Left hindlimb (tissue), 1 donor: ENCODE results near the gene ANKRD65.
"Not testable (repeated sequence)": the region's sequence is repeated elsewhere in the genome, so short reads cannot be mapped to it uniquely, and the experiment has no call there.

Experiments
- DNase-seq: peaks from one replicate; pipeline ENCODE4 v3.0.0-alpha.2; 2018

The ANKRD65 gene

GRCh38 chr1:1421147-1421906 lies at the start of gene ANKRD65:
TSS of gene ANKRD65 (minus strand) at chr1:1421276. CDS start at chr1:1421005, 271 bp downstream.
- DNase-seq = no peak

GRCh38 chr1:1468196-1468985 lies 47.3 kb upstream of the ANKRD65 start:
- peak; percentile 14 for DNase-seq

DNA sequence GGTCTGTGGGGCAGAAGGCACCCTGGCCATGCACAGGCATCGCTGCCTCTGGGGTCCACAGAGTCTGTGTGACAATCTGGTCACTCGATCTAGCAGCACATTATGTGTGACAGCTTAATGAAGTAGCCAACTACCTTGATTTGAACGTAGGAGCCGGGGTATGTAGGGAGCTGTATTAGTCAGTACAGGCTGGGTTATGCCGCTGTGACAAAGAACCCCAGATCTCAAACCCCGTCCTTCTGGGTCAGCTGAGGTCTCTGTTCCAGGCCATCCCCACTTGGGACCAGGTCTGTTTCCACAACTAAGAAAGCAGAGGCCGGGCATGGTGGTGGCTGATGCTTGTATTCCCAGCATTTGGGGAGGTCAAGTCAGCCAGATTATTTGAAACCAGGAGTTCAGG lies 42.2 kb upstream of the ANKRD65 start:
- DNase-seq = no peak

GRCh38 chr1:1462318-1462966 lies 41.4 kb upstream of the ANKRD65 start:
- DNase-seq = no peak

DNA sequence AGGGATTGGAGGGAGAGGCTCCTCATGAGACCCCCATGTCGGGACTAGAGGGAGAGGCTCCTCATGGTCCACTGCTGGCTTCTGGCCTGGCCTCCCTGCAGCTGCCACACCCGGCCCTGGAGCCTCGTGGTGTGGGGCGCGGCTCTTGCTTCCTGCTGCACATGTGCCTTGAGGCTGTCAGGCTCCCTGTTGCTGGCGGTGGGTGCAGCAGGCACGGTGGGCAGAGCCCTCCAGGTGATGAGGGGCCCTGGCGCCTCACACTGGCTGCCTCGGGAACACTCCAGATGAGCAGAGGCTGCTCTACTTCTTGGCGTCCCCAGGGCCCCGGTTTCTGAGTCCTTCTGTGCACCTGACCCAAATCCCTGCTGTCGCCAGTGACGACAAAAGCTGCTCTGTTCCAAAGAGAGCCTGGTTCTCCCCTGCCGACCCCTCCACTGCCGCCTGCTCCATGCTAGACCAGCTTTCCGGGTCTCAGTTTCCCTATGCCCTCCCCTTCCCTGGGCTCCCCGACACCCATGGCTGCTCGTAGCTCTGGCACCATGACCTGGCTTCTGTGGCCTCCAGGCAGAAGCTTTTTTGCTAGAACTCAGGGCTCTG lies 40.7 kb upstream of the ANKRD65 start:
- no peak for DNase-seq

DNA sequence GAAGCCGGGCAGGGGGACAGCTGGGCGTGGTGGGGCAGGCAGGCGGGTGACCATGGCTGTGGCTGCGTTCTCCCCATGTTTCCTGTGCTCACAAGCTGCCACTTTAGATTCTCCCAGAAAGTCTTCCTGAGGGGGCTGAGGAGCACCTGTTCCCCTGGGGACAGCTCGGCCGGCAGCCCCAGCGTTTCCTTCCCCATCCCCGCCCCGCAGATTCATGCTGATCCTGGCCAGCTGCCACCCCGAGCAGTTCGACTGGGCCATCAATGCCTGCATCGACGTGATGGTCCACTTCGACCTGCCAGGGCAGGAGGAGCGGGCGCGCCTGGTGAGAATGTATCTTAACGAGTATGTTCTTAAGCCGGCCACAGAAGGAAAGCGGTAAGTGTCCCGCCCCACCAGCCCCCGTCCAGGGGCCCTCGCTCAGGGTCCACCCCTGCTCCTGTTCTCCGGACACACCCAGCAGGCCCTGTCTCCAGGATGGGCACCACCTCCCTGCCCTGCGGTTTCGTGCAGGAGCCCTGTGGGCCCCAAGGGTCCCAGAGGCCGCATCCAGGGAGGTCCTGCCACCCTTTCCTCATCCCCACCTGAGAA lies 39.6 kb upstream of the ANKRD65 start:
- DNase-seq = no peak

DNA sequence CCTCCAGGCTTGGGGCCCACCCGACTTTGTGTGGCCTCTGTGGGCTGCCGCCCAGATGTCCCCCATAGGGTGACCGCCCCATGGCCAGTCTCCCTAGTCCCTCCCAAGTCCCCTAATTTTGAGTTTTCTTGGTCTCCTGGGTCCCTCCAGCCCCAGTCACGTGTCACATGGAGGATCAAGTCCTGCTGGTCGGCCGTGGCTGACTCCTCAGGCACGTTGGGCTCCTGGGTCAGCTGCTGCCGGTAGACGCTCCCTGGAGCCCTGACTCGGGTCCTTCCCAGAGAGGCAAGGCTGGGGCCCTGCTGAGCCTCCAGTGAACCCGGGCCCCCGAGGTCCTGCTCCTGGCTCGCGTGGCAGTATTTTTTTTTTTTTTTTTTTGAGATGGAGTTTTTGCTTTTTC lies 38.6 kb upstream of the ANKRD65 start:
- not testable (repeated sequence) for DNase-seq

DNA sequence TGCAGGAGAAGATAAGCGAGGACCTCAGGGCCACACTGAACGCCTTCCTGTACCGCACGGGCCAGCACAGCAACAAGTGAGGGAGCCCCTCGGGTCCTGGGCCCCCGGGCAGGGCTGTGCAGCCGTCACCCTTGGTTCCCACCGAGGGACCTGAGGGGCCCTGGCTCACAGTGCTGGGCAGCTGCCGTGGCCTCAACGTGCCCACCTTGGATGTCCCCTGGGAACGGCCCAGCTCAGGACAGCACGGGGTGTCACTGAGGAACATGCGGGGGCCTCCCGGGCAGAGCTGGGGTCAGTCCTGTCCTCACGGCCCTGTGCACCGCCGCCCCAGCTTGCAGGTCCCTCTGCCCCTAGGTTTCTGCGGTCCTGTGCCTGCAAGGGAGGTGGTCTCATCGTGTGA lies 38.1 kb upstream of the ANKRD65 start:
- not testable (repeated sequence) for DNase-seq

DNA sequence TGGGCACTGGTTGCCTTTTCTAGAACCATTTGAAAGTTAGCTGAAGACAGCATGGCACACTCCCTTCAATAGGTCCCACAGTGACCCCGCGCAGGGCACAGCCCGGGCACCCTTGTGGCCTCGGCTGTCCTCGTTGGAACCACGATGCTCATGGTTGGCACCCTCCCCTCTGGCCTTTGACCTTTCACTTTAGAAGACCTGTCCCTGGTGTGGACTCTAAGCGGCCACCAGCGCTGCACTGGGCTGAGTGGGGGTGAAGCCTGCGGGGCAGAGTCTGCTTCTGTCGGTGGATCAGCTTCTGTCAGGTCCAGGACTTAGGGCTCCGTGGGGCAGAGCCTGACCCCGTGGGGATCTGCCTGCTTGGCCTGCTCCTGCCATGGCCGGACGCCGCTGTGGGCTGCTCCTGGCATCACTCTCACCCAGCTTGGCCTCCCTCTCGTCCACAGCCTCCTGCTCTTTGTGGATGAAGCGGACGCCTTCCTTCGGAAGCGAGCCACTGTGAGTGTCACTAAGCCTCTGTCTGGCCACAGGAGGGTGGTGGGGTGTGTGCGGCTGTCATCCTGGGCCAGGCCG lies 35.7 kb upstream of the ANKRD65 start:
- DNase-seq = not testable (repeated sequence)

- not testable (repeated sequence) for DNase-seq
Observed at GRCh38 chr1:1455934-1456333, 34.9 kb upstream of the ANKRD65 start.

DNA sequence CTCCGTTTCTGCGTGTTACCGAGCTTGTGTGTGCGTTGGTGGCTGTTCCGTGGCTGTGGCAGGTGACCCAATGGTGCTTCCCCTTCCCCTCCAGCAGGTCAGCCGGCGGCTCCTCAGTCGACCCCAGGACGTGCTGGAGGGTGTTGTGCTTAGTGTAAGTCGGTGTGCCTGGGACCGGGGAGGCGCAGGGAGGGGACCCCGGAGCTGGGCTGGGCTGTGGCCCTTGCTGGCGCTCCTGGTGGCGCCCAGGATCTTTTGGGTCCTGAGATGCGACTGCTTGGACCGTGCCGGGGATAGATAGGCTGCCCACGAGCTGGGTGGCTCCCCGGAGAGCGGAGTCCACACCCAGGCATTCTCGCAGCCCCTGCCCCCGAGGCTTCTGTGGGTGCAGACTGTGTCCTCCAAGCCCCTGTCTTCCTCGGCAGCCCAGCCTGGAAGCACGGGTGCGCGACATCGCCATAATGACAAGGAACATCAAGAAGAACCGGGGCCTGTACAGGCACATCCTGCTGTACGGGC lies 34.3 kb upstream of the ANKRD65 start:
- DNase-seq = peak; percentile 30

DNA sequence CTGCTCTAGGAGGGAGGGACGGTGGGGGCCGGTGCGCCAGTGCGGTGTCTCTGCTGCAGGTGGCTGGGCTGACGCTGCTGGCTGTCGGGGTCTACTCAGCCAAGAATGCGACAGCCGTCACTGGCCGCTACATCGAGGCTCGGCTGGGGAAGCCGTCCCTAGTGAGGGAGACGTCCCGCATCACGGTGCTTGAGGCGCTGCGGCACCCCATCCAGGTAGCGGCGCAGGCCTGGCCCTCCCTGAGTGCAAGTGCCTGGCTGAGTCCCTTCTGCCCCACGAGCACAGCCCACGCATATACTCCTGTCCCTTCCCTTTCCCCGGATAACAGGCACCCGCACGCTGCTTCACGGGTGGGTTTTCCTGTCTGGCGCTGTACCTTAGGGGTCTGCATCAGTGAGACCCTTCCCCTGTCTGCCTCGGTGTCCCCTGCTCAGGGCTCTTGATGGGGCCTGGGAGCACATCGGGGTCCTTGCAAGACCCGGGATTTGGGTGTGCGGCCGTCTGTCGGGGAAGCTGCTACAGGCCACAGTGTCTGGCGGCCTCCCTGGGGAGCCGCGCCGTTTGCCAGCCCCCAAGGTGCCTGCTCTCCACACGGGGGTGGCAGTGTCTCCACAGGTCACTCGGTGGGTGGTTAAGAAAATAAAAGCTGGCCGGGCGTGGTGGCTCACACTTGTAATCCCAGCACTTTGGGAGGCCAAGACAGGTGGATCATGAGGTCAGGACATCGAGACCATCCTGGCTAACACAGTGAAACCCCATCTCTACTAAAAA lies 33.4 kb upstream of the ANKRD65 start:
- DNase-seq = peak; percentile 12

- no peak for DNase-seq
Observed at GRCh38 chr1:1452882-1453281, 31.8 kb upstream of the ANKRD65 start.

DNA sequence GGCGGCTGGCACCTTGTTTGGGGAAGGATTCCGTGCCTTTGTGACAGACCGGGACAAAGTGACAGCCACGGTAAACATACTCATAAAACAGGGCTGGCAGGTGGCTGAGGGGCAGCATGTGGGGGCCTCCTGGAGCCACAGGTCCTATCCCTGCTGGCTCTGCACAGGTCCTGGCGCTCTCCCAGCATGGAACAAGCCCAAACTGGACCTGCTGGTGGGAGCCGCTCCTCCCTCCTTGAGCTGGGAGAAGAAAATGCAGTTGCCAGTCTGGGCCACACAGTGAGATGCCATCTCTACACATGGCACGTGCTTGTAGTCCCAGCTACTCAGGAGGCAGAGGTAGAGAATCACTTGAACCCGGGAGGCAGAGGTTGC lies 31.3 kb upstream of the ANKRD65 start:
- DNase-seq = not testable (repeated sequence)

- DNase-seq = no peak
Observed at GRCh38 chr1:1451696-1452364, 30.8 kb upstream of the ANKRD65 start.

- not testable (repeated sequence) for DNase-seq
Observed at GRCh38 chr1:1450616-1451015, 29.5 kb upstream of the ANKRD65 start.

DNA sequence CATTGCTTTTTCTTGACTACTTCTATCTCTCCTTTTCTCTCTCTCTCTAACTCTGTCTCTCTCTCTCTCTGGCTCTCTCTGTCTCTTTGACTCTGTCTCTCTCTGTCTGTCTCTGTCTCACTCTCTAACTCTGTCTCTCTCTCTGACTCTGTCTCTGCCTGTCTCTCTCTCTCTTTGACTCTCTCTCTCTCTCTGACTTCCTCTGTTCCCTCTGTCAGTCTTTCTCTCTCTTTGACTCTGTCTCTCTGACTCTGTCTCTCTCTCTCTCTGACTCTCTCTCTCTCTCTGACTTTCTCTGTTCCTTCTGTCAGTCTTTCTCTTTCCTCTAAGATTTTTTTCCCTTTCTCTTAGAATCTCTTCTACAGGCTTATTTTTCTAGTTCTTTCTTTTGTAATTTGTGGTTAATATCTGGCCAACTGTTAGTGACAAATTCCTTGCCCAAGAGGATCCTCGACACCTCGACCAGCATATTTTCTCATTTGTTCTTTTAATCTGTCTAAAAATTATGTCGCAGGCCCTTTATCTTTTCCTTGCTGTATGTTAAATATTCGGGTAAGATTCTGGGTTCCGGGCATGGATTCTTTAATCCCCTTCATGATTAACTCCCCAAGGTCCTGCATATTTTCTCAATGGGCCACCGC lies 28.1 kb upstream of the ANKRD65 start, which contains the start of gene ATAD3C:
ATAD3C (plus strand) TSS at position 591 of the 641 bp plus-strand sequence. CDS start 995 bp downstream, outside the sequence.
- DNase-seq = no peak

DNA sequence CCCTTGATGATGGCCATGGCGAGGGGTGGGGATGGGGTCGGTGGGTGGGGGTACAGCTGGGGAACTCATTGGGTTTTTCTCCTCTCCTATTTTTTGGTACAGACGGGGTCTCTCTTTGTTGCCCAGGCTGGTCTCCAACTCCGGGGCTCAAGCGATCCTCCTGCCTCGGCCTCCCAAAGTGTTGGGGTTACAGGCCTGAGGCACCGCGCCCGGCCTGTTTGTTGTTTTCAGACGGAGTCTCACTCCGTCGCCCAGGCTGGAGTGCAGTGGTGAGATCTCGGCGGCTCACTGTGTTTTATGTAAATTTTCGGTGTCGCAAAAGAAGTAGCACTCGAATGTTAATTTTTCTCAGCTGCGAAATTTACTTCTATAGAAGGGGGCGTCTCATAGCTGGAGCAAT lies 25.6 kb upstream of the ANKRD65 start:
- not testable (repeated sequence) for DNase-seq

- peak; percentile 13 for DNase-seq
Observed at GRCh38 chr1:1442069-1442770, 21.1 kb upstream of the ANKRD65 start.
